SK-MEL-5 (cell line): ENCODE results near the gene PLA2G2D. TPM values are rescaled to one million over a fixed set of nuclear protein-coding genes. Genes with fewer than 3 reads are reported as not detected.

Experiments used
- DNase-seq: peaks from one replicate; pipeline ENCODE4 v3.0.0-alpha.2; 2016; ENCODE audit warnings: low read depth, low spot score
- in situ Hi-C: cut with HindIII; loops from 2 replicates; pipeline ENCODE4 v1.10.0; 2016; ENCODE audit warnings: low sequenced_read_pairs, high pct_unique_total_duplicates, low pct_unique_long_range_greater_than_20kb
- total RNA-seq: library from RNA; depleted of rRNA; stranded (reverse); fragments of >200 nt; shearing (Covaris generic); gene quantifications from 2 replicates; pipeline ENCODE4 v1.2.3, GENCODE V29; 2014

Gene PLA2G2D
- total RNA-seq, 1 experiment from 2014 or later: not detected

DNA sequence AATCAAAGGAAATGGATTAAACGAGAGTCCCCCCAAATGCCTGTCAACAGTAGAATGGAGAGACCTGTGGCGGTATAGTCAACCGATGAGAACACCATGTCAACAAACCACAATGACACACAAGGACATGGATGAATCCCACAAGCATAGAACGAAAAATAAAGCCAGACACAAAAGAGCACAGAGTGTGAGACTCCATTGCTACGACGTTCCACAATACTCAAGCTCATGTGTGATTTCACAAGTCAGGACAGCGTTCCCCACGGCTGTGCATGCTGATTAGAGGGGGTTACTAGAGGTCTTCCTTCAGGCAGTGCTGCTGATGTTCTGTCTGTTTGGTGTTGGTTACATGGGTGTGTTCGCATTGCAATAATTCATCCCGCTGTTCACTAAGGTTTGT, 5.8 kb upstream of the PLA2G2D start:
- no peak for DNase-seq
- in situ Hi-C loops: no loop called here

DNA sequence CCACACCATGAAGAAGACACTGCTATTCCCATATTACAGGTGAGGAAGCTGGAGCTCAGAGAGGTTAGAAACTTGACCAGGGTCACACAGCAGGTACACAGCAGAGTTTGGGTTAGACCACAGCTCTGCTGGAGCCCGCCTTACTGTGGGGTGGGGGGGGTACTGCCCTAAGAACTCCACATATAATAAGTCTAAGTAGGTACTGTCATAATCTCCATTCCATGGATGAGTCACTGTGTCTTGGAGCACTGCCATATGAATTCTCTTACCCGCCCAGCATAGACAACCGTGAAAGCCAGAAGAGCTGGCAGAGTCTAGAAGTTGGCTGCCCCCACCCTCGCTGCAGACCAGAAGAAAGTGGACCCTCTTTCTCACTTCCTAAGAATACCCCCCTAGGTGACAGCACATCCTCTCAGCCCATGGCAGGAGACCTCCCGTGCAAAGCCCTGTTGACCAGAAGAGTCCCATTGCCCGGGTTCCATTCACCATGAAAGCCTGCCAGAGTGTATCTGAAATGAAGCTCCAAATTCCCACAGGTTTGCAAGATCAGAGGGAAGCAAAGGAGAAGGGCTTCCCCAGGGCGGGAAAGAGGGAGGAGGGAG, 5.2 kb upstream of the PLA2G2D start:
- DNase-seq: peak; percentile 15
- in situ Hi-C loops: no loop called here

DNA sequence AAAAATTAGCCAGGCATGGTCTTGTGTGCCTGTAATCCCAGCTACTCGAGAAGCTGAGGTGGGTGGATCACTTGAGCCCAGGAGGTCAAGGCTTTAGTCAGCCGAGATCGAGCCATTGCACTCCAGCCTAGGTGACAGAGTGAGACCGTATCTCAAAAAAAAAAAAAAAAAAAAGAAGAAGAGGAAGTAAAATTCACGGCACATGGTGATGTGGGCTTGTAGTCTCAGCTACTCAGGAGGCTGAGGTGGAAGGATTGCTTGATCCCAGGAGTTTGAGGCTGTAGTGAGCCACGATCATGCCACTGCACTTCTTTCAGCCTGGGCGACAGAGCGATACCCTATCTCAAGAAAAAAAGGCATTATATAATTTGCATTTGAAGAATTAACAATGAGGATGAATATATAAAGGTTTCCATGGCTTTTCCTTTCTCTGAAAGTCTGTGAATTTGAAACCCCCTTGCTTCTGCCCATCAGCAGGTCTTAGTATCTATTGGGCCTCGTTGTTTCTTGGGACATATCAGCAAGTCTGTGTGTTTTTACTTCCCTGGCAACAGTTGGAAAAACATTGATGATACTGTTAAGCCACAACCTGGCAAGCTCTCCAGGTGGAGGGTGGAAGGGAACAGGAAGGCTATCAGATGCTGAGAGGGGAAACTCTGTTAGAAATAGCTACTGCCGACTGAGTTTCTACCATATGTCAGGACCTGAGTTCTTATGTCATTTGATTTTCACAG, 4.6 kb upstream of the PLA2G2D start:
- in situ Hi-C loops: no loop called here
- no peak for DNase-seq

DNA sequence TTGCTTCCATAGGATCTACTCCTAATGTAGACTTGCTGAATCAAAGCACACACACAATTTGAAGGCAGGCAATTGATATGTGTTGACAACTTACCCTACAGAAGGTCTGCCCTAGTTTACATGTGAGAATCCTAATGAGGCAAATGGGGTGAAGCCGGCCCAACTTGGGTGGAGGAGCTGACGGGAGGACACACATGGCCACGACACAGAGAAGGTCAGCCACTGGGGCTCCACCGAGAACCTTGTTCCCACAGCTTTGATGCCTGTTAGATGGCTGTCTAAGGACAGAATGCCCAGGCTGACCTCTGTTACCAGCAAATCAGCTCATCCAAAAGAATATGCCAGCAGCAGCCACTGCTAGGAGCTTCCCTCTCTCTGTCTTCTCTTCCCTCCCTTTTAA, 1.5 kb upstream of the PLA2G2D start:
- no peak for DNase-seq
- in situ Hi-C loops: no loop called here

DNA sequence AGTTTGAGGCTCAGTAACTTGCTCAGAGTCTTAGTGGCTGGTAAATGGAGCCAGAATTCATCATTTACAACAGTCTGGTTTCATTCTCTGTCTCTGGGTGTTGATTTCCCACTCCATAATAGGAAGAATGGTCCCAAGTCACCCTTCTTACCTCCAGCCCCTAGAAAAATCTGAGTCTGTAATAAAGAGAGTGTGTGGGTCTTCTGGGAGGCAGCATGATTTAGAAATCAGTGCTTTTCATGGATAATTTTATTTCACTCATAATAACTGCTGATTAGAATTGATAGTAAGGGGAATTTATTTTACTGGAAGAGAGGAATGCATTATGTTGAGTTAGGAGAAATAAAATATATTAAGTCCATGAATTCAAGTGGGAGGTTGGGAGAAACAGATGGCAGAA, 2.1 kb downstream of the PLA2G2D start:
- no peak for DNase-seq

DNA sequence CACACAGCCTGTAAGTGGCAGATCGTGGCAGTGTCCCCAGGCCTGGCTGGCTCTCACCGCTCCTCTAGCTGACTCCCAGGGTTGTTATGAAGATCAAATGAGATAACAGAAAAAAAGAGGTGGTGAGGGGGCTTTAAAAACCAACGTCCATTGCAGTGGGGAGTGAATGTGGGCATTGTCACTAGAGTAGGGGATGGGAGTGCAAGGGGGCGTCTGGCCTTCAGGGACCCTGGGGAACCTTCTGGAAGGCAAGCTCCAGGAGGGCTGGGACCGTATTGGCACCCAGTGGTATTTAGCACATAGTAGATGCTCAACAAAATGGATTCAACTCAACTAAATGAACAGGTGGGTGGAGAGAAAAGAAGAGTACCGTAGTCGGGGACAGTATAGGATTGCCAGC, 3.4 kb downstream of the PLA2G2D start:
- in situ Hi-C loops: no loop called here
- no peak for DNase-seq

More for the DNA sequence above, 2.1 kb downstream of the PLA2G2D start:
- in situ Hi-C loops: no loop called here

DNA sequence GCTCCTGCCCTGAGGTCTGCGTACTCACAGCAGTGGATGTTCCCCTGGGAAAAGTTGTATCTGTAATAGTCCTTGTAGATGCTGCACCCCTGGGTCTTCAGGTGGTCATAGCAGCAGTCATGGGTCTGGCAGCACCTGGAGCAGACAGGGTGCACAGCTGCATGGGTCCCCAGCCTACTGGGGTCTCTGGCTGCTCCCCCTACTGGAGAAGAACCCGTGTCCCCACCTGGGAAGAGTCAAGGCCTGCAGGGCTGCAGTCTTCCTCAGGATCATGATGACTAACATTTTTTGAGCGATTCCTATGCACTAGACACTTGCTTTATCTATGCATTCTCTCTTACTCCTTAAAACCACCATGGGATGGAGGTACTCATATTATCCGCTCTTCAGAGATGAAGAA, 3.9 kb downstream of the PLA2G2D start:
- in situ Hi-C loops: no loop called here
- DNase-seq: no peak

DNA sequence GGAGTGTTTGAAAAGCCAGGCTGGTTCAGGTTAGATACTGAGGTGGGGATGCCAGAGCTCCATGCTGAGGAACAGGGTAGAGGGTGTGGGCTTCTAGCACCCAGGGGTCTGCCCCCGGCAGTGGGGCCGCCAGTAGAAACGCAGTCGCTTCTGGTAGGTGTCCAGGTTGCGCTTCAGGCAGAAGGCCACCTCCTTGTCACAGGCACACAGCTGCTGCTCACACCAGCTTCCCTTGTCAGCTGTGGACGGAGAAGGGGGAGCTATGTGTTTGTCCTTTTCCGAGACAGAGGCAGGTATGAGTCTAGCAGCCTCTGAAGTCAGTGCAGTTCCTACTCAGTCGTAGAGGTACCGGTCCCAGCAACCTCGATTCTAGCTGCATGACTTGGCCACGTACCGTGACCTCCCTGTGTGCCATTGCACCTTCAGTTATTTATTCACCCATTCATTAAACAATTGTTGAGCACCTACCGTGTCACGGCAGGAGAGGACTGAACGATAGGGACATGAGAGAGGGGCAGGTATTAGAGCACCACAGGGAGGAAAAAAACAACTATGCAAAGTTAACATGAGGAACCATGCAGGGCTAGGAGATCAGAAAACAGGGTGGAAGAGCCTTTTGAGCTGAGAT, 5.2 kb downstream of the PLA2G2D start:
- in situ Hi-C loops: no loop called here
- no peak for DNase-seq

DNA sequence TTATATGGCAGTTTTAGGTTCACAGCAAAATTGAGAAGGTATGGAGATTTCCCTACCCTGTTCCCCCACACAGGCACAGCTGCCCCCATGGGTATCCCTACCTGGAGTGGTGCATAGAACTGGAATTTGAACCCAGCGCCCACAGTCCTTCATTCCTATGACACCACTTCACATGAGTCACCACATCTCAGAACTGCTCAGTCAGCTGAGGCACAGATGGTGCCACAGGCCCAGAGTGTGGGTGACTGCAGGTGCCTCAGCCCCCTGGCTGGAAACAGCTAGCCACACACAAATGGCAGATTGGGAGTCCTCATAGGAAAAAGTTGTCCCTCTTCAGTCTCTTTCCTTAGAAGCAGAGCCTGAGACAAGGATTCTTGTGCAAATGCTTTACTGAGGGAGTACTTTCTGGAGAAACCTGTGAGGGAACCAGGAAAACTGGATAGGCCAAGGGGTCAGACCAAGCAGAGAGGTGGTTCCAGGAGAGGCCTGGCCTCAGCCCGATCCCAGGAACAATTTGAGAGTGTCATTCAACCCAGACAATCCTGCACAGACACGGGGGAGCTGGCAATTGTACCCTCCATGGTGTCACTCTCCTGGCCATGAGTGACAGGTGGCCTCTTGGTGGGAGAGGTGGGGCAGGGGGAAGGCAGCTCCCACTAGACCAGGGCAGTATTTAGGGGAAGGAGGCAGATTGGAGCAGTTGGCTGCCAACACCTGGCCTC, 6.9 kb downstream of the PLA2G2D start:
- in situ Hi-C loops: no loop called here
- DNase-seq: no peak

DNA sequence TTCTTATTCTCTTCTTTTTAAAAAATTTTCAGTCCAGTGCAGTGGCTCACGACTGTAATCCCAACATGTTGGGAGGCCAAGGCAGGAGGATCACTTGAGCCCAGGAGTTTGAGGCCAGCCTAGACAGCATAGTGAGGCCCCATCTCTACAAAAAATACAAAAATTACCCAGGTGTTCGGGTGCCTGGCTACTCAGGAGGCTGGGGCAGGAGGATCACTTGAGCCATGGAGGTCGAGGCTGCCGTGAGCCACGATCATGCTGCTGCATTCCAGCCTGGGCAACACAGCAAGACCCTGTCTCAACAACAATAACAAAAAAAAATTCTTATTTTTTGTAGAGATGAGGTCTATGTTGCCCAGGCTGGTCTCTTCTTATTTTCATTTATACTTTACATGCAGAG, 7.9 kb downstream of the PLA2G2D start:
- in situ Hi-C loops: no loop called here
- DNase-seq: no peak

DNA sequence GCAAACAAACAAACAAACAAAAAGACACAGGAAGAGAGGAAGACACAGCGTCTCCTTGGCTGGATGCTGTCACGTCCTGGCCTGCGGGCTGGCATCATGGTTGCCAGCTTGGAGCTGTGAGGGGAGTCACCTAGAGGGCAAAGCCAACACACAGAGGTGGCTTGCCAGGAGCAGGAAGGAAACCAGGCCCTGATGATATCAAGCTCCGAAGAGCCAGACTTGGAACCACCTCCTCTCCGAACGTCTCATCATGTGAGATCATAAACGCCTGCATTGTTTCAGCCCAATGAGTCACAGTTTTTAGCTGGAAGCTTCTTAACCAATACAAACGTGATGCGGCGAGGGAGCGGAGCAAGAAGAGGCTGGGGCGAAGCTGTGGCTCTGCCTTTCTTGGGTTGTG, 8.7 kb downstream of the PLA2G2D start:
- in situ Hi-C loops: no loop called here
- peak; percentile 79 for DNase-seq

DNA sequence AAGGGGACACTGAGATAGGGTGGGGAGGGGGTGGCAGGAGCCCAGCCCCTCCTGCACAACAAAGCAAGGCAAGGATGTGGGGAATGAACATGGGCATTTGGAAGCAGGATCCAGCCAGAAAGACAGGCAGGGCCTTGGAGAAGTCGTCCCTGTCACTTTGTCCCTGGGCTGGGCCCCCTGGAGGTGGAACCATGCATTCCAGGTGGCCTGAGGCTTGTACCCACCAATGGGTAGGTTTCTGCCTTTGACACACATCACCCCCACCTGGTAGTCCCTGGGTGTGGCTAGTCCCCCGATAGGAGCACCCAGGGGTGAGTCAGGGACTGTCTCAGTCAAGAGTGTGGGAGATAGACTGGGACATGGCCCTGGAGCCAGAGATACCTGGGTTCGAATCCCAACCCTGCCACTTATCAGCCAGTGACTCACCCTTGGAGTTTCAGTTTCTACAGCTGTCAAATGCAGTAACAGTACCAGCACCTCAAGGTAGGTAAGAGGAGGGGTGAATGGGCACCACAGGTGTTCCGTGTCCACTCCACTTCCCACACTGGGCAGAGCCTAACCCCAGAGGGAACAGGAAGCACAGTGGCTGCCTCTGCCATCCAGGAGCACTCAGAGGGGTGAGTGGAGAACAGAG, 10.0 kb downstream of the PLA2G2D start:
- in situ Hi-C loops: no loop called here
- no peak for DNase-seq

DNA sequence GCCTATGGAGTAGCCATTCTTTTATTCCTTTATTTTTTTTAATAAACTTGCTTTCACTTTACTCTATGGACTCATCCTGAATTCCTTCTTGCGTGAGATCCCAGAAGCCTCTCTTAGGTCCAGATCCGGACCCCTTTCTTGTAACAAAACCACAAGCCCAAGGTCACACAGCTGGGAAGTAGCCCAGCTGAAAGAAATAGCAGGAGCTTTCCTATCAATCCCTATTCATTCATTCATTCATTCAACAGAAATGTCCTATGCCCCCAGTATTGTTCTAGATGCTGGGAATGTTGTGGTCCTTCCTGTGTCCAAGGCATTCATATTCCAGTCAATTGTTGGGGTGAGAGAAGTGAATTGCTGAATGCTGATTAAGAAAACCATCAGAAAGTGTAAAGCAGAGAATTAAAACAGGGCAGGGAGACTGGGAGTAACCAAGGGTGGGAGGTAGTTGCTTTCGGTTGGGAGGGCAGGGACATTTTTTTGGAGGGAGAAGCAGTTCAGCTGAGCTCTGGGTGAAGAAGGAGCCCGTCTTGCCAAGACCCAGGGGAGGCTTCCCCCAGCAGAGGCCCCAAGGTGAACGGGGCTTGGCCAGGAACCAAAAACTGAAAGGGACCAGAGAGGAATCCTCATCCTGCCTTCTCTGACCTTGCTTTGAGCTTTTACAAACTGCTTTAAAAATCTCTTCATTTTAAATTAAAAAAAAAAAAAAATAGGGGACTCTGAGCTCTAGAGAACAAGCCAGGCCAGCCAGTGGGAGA, 10.8 kb downstream of the PLA2G2D start:
- DNase-seq: no peak
- in situ Hi-C loops: no loop called here

DNA sequence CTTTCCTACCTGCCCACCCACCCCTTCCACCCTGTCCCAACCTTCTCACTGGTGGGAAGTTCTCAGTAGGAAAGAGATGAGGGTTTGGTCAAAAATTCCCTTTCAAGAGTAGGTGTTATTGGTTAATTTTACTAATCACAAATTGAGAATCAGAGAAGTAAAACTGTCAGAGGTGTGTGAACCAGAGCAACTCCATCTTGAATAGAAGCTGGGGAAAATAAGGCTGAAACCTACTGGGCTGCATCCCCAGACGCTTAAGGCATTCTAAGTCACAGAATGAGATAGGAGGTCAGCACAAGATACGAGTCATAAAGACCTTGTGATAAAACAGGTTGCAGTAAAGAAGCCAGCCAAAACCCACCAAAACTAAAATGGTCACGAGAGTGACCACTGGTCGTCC, 11.5 kb downstream of the PLA2G2D start:
- in situ Hi-C loops: no loop called here

DNA sequence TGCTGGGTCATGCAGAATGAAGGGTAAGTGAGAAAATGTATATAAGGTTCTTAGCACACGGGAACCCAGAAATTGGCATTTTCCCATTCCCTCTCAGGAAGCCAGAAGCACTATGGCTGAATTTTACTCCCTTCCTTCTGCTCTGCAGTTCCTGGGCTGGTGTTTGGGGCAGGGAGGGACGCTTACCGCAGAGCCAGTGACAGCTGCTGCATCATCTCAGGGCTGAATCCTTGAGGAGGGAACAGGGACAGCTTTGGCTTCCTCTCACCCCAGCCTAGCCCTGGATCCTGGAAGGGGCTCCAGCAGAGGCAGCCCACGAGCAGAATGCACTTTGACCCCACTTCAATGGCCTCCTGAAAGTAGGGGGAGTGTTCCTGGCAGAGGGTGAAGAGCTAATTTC, 12.0 kb downstream of the PLA2G2D start:
- DNase-seq: no peak

More for the DNA sequence above, 11.5 kb downstream of the PLA2G2D start:
- DNase-seq: no peak

DNA sequence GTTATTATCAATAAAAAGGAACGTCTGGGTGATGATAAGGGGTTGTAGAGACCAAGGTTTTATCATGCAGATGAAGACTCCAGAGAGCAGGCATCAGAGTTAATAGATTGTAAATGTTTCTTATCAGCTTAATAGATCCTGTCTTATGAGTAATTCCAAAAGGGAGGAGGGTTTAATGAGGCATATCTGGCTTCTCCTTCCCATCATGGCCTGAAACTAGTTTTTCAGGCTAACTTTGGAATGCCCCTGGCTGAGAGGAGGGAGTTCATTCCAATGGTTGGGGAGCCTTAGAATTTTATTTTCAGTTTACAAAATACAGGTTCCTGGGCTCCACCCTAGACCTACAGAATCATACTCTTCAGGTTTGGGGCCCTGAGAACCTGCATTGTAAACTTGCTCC, 13.5 kb downstream of the PLA2G2D start:
- DNase-seq: no peak

More for the DNA sequence above, 12.0 kb downstream of the PLA2G2D start:
- in situ Hi-C loops: no loop called here

DNA sequence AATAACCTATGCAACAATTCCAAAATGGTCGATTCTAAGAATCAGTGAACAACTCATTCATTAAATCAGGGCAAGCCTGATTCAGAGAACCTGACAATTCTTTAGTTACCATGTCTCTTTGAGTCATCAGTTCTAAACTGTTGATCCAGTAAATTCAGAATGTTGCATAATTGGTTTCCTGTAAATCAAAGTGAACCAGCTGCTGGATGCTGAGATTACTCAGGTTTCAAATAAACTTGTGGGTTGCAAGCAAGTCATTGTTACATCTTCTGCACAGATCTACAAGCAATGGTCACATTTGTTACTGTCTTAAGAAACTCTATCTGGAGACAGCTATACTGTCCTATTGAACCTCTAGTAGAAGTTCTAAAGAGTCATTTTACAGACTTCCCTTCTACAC, 16.5 kb downstream of the PLA2G2D start:
- DNase-seq: no peak
- in situ Hi-C loops: no loop called here

More for the DNA sequence above, 13.5 kb downstream of the PLA2G2D start:
- in situ Hi-C loops: no loop called here
